GM12891 (cell line): Measurements from ENCODE around the gene PITPNC1.

Source experiments
- POLR2A ChIP-seq: IDR thresholded peaks from 2 replicates; pipeline ENCODE4 v1.6.1; 2011; ENCODE audit warnings: low read depth, low read length, control low read depth
- POLR2AphosphoS5 ChIP-seq: IDR thresholded peaks from 2 replicates; pipeline ENCODE4 v1.6.1; 2011; ENCODE audit warnings: low read depth, low read length, control low read depth
- POU2F2 ChIP-seq: IDR thresholded peaks from 2 replicates; pipeline ENCODE4 v1.6.1; 2011; ENCODE audit warnings: low read depth, mild to moderate bottlenecking, control low read depth, low read length, moderate library complexity
- SPI1 ChIP-seq: IDR thresholded peaks from 2 replicates; pipeline ENCODE4 v1.6.1; 2011; ENCODE audit warnings: low read depth, low read length, control low read depth
- TAF1 ChIP-seq: IDR thresholded peaks from 2 replicates; pipeline ENCODE4 v1.6.1; 2011; ENCODE audit warnings: low read depth, low read length, control low read depth

- TF ChIP-seq POLR2AphosphoS5 = no peak
- TF ChIP-seq TAF1 = no peak
- TF ChIP-seq POLR2A = no peak
- TF ChIP-seq SPI1 = no peak
- no peak for TF ChIP-seq POU2F2
Observed at GRCh38 chr17:67448449-67448848, 71.4 kb downstream of the PITPNC1 start.
